SK-N-DZ (cell line): ENCODE results near the gene CHRD.

Source experiments
- DNase-seq: peaks from one replicate; pipeline ENCODE4 v3.0.0-alpha.2; 2015; ENCODE audit warnings: low spot score

The CHRD gene

GRCh38 chr3:184381261-184382224 is 1.7 kb downstream of the CHRD start:
- no peak for DNase-seq

- DNase-seq: no peak
Measured at GRCh38 chr3:184382326-184383032, 2.6 kb downstream of the CHRD start.

- no peak for DNase-seq
Measured at GRCh38 chr3:184383033-184383740, 3.3 kb downstream of the CHRD start.

GRCh38 chr3:184384342-184384741 is 4.5 kb downstream of the CHRD start:
- no peak for DNase-seq

- no peak for DNase-seq
Measured at GRCh38 chr3:184384856-184385422, 5.1 kb downstream of the CHRD start.

DNA sequence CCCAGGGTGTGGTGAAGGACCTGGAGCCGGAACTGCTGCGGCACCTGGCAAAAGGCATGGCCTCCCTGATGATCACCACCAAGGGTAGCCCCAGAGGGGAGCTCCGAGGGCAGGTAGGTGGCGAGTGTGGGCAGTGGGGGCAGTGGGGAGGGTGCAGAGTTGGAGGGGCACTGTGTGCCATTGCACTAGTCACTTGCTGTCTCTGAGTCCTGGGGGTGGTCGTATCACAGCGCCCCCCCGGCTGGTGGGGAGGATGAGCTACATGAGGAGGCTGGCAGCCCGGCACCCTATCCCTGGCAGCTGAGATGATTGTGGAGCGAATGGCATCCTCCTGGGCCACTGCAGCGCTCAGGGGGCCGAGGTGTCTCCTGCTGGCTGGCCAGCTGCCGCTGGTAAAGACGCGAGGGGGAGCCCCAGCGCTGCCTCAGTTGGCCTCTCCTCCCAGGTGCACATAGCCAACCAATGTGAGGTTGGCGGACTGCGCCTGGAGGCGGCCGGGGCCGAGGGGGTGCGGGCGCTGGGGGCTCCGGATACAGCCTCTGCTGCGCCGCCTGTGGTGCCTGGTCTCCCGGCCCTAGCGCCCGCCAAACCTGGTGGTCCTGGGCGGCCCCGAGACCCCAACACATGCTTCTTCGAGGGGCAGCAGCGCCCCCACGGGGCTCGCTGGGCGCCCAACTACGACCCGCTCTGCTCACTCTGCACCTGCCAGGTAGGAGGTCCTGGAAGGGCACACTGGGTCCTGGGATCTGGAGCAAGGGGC is 6.4 kb downstream of the CHRD start:
- DNase-seq: no peak

- no peak for DNase-seq
Measured at GRCh38 chr3:184387174-184387714, 7.4 kb downstream of the CHRD start.

DNA sequence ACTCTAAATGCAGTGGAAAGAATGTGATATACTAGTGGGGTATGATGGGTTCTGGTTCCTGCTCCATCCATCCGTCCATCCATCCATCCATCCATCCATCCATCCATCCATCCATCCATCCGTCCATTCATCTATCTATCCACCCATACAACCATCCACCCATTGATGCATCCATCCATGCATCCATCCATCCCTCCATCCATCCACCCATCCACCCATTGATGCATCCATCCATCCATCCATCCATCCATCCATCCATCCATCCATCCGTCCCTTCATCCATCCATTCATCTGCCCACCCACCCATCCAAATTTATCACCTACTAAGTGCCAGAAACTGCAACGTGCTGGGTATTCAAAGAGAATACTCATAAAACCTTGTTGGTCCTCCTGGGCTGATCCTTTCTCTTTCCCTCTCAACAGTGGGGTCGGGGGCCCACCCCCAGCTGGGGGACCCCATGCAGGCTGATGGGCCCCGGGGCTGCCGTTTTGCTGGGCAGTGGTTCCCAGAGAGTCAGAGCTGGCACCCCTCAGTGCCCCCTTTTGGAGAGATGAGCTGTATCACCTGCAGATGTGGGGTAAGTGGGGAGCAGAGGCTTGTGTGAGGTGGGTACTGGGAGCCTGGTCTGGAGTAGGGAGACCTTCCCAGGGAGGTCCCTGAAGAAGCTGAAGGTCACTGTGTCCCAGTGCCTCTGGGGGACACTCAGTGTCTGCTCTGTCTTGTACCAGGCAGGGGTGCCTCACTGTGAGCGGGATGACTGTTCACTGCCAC is 8.5 kb downstream of the CHRD start:
- no peak for DNase-seq

DNA sequence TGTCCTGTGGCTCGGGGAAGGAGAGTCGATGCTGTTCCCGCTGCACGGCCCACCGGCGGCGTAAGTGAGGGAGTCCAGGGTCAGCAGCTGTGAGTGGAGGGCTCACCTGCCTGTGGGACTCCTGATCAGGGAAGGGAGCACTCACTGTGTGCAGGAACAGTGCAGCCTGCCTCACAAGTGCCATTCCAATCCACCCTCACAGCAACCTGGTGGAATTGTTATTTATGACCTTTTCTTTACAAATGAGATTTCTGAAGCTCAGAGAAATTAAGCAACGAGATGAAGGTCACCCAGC is 9.0 kb downstream of the CHRD start:
- no peak for DNase-seq

DNA sequence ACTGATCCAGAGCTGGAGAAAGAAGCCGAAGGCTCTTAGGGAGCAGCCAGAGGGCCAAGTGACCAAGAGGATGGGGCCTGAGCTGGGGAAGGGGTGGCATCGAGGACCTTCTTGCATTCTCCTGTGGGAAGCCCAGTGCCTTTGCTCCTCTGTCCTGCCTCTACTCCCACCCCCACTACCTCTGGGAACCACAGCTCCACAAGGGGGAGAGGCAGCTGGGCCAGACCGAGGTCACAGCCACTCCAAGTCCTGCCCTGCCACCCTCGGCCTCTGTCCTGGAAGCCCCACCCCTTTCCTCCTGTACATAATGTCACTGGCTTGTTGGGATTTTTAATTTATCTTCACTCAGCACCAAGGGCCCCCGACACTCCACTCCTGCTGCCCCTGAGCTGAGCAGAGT is 9.5 kb downstream of the CHRD start:
- no peak for DNase-seq

- no peak for DNase-seq
Measured at GRCh38 chr3:184389935-184390528, 10.2 kb downstream of the CHRD start.

DNA sequence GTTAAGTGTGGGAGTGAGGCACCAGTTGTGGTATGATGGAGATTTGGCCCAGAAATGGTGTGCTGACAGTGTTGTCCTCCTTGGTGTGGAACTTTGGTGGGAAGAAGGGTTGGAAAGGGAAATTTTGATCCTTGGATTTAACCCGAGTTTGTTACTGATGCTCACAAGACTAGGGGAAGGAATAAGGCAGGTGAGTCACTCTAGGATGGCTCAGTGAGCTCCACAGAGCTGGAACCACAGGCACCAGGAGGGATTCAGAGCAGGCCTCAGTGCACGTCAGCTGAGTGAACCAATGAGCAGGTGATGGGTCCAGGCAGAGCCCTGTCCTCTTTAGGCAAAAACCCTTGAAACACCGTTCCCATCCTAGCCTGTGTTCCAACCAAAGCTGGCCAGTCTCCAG is 11.4 kb downstream of the CHRD start:
- DNase-seq: no peak

GRCh38 chr3:184395320-184395660 is 15.4 kb downstream of the CHRD start:
- DNase-seq: no peak

GRCh38 chr3:184399410-184399809 is 19.6 kb downstream of the CHRD start:
- DNase-seq: no peak

DNA sequence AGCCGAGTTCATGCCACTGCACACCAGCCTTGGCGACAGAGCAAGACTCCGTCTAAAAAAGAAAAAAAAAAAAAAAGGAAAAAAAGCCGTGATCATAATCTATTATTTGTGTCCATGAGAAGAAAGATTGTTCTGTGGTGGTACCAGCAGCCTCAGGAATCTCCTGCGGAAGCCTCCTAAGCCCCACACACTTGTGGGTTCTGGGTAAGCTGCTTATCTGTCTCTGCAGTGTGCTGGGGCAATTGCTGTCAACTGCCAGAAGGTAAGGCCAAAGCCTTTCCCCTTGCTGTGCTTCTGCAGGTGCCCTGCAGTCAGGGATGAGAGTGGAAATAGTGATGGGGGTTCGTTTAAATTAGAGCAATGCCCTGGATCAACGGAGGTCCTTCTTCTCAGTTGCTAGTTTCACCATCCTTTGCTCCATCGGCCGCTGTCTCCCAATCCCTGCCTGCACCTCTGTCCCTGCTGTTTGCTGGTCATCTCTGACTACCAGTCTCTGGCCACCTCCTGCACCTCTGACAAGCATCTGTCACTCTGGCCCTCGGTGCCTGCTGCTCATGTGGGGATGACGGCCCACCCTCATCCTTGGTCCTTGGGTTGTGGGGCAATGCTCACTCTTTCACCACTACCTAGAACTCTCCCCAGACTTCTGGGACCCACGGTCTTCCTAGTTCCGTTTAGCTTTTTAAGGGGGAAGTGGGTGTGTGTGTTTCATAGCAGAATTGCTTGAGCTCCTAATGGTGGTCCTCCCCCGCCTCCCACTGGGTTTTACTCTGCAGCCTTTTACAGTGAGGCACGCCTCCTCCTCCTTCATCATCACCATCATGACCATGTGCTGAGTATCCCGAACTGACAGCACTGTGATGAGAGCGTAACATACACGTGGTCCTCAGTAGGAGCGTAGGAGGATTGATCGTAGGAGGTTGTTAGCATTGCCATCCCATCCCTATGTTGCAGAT is 25.5 kb downstream of the CHRD start:
- no peak for DNase-seq

DNA sequence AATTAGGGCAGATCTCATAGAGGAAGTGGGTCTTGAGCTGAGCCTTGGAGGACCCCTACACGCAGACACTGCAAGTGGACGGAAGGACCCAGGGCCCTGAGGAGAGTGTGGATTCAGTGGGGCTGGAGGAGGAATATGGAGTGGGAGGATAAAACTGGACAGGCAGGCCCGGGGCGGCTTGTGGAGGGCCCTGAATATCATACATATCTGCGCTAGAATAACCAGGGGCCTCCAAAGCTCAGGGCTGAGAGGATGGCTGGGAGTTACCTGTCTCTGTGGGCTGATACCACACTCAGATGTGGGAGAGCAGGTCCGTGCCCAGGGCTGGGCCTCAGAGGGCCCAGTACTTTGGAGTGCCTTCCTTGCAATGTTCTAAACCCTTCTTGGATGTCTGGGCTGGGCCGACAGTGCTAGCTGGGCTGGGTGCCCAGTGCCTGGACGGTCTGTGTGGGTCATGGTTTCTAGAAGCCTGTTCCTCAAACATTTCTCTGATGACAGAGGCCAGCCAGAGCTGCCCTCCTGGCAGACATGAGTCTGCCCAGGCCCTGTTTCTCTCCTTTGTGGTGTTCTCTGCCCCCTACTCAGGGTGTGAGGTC is 29.6 kb downstream of the CHRD start:
- DNase-seq: no peak

GRCh38 chr3:184409946-184410500 is 30.2 kb downstream of the CHRD start:
- DNase-seq: no peak
